B cell (primary cell): ENCODE data around the gene UBA3. TPM values are rescaled to one million over a fixed set of nuclear protein-coding genes. Genes with fewer than 3 reads are reported as not detected.

Source experiments
- ATAC-seq: fragments of 200-7000 bp; cut with Tn5 transposase; one replicate; pipeline ENCODE4 v1.10.0; 2021; ENCODE audit warnings: low read depth, mild to moderate bottlenecking, moderate number of reproducible peaks, moderate library complexity
- CTCF ChIA-PET: fragments of 350-600 bp; sonication (Branson Sonifier 250); formaldehyde crosslinking; loops from one replicate; lab custom pipeline; 2021; ENCODE audit warnings: antibody characterized with exemption, inconsistent platforms; lab: Charles Lee
- POLR2A ChIA-PET: fragments of 350-600 bp; sonication (Branson Sonifier 250); formaldehyde crosslinking; loops from one replicate; lab custom pipeline; 2021; ENCODE audit warnings: antibody characterized with exemption; lab: Charles Lee
- DNase-seq: peaks from one replicate; pipeline ENCODE4 v3.0.0; 2013
- H2AFZ ChIP-seq: 2 replicates; pipeline ENCODE4 v1.6.1; 2012; ENCODE audit warnings: mild to moderate bottlenecking, low read depth, low read length; ENCODE audit not compliant: insufficient read depth, poor library complexity, severe bottlenecking
- H3K27ac ChIP-seq, 2 donors: 1 replicate in 1 of 2; 2 replicates in 1 of 2; pipeline ENCODE4 v1.5.1; 2012 to 2013; ENCODE audit warnings: low read length in 2 of 2, mild to moderate bottlenecking in 2 of 2, moderate library complexity in 1 of 2
- H3K27me3 ChIP-seq, 4 experiments: fragments of 200-600 bp in 1 of 4; sonication (generic) in 1 of 4; replicated peaks in 1 of 4; 1 replicate in 2 of 4; 2 replicates in 2 of 4; pipeline versions ENCODE4 v1.6.1 to v1.7.0; 2013 to 2016; ENCODE audit warnings: low read length in 3 of 4, mild to moderate bottlenecking in 2 of 4, mixed read lengths in 1 of 4, moderate library complexity in 1 of 4; ENCODE audit not compliant: insufficient read depth in 4 of 4, control insufficient read depth in 3 of 4; ENCODE audit errors: control extremely low read depth in 1 of 4
- H3K36me3 ChIP-seq, 2 experiments: replicated peaks in 1 of 2; 1 replicate in 1 of 2; 2 replicates in 1 of 2; pipeline versions ENCODE4 v1.6.1 to v1.7.1; 2013; ENCODE audit warnings: low read length in 1 of 2; ENCODE audit not compliant: insufficient read depth in 2 of 2, control insufficient read depth in 1 of 2; ENCODE audit errors: control extremely low read depth in 1 of 2, extremely low read depth in 1 of 2
- H3K4me1 ChIP-seq, 2 donors: fragments of 200-600 bp in 1 of 2; sonication (generic) in 1 of 2; 1 replicate in 1 of 2; 2 replicates in 1 of 2; pipeline versions ENCODE4 v1.5.1 to v1.6.1; 2013 to 2017; ENCODE audit warnings: low read length in 2 of 2; ENCODE audit not compliant: control insufficient read depth in 2 of 2, insufficient read depth in 2 of 2
- H3K4me2 ChIP-seq: replicated peaks from 2 replicates; pipeline ENCODE3; 2012; ENCODE audit warnings: mild to moderate bottlenecking, low read depth, low read length; ENCODE audit not compliant: poor library complexity, severe bottlenecking
- H3K4me3 ChIP-seq, 5 experiments: fragments of 200-600 bp in 1 of 5; sonication (generic) in 1 of 5; 1 replicate in 3 of 5; 2 replicates in 2 of 5; pipeline versions ENCODE4 v1.5.1 to v1.7.0; 2011 to 2016; ENCODE audit warnings: low read length in 4 of 5, mild to moderate bottlenecking in 4 of 5, low read depth in 2 of 5, control low read depth in 1 of 5, moderate library complexity in 1 of 5; ENCODE audit not compliant: insufficient read depth in 1 of 5; ENCODE audit errors: control extremely low read depth in 1 of 5, extremely low read depth in 1 of 5
- H3K79me2 ChIP-seq: fragments of 200-600 bp; sonication (generic); one replicate; pipeline ENCODE4 v1.6.0; 2016; ENCODE audit warnings: low read length; ENCODE audit not compliant: control insufficient read depth, insufficient read depth
- H3K9ac ChIP-seq: fragments of 200-600 bp; sonication (generic); 2 replicates; pipeline ENCODE4 v1.6.1; 2017; ENCODE audit warnings: mild to moderate bottlenecking, low read length, moderate library complexity
- H3K9me3 ChIP-seq, 3 donors: one replicate each; pipeline versions ENCODE4 v1.6.1 to v1.7.1; 2013; ENCODE audit warnings: low read length in 2 of 3; ENCODE audit not compliant: control insufficient read depth in 2 of 3, insufficient read depth in 1 of 3; ENCODE audit errors: control extremely low read depth in 1 of 3
- H4K20me1 ChIP-seq: 2 replicates; pipeline ENCODE4 v1.6.0; 2012; ENCODE audit warnings: mild to moderate bottlenecking, low read length; ENCODE audit not compliant: insufficient read depth, control insufficient read depth, poor library complexity, severe bottlenecking
- H3K27ac Mint-ChIP-seq: one replicate; pipeline ENCODE4 v1.8.0; 2021; ENCODE audit warnings: mixed read lengths
- H3K27me3 Mint-ChIP-seq: one replicate; pipeline ENCODE4 v1.8.0; 2021; ENCODE audit warnings: mixed read lengths
- H3K4me1 Mint-ChIP-seq: one replicate; pipeline ENCODE4 v1.8.0; 2021; ENCODE audit warnings: mixed read lengths
- H3K4me3 Mint-ChIP-seq: one replicate; pipeline ENCODE4 v1.8.0; 2021; ENCODE audit warnings: mixed read lengths
- H3K9me3 Mint-ChIP-seq: one replicate; pipeline ENCODE4 v1.8.0; 2022; ENCODE audit warnings: mixed read lengths; ENCODE audit not compliant: insufficient read depth
- CTCF ChIP-seq: fragments of 200-600 bp; IDR thresholded peaks from one replicate; pipeline ENCODE4 v1.8.0; 2022; ENCODE audit warnings: antibody characterized with exemption, mild to moderate bottlenecking
- EZH2 ChIP-seq: IDR thresholded peaks from 2 replicates; pipeline ENCODE4 v1.6.1; 2012; ENCODE audit warnings: borderline replicate concordance, low read depth, mild to moderate bottlenecking, moderate library complexity, low read length; ENCODE audit not compliant: insufficient read depth, poor library complexity, severe bottlenecking
- WGBS: methylation state at CpG from one replicate; pipeline ENCODE4 v1.1.5; 2013; ENCODE audit warnings: missing lambda C conversion rate; ENCODE audit not compliant: insufficient coverage; 5-methylcytosine and 5-hydroxymethylcytosine counted together
- intact Hi-C: fragments of 100-400 bp; cut with micrococcal nuclease; formaldehyde crosslinking; loops from one replicate; pipeline ENCODE4 v1.10.0; 2022
- polyA plus RNA-seq: library from polyadenylated mRNA; depleted of rRNA; stranded (reverse); fragments of >200 nt; gene quantifications from 2 replicates; pipeline ENCODE4 v1.2.3, GENCODE V29; 2012
- total RNA-seq, 2 donors: library from RNA; stranded (reverse); fragments of 120-200 nt in 1 of 2; gene quantifications; 1 replicate in 1 of 2; 2 replicates in 1 of 2; pipeline versions ENCODE4 v1.2.3 to v1.2.4, GENCODE V29; 2013 to 2022

The UBA3 gene
- total and polyA plus RNA-seq, 2 donors (not counting 1 experiment from before 2014, with no cell fraction given), result 42.2 to 99.8 TPM

DNA sequence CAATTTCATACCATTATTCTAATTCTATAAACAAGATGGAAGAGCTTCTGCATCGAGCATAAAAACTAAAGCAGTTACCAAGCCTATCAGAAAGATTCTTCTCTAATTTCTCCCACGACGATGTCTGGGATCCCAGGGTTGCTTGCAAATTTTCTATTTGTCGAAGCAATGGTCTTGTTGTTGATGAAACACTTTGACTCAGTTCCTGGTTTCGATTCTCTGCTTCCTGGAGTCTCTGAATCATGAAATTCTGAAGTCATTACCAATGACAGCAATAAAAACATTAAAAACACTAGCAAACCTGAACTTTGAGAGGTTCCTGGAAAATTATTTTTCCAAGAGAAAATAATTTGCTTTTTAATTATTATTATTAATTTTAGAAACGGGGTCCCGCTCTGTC lies 46.7 kb downstream of the UBA3 start:
- H3K9me3 ChIP-seq, result no peaks in the 10 kb centered on the region
- no peaks in the 10 kb centered on the region for H3K27me3 ChIP-seq
- DNase-seq (no peak), ATAC-seq (no peak)
- H3K9ac ChIP-seq, result no peak overlapping the region
- H3K79me2 ChIP-seq, result peaks cover 4% of the 10 kb centered on the region
- peaks cover 10 to 77% of the 10 kb centered on the region in 2 experiments for H3K36me3 ChIP-seq
- WGBS, result 93% methylated on average over 3 of the region's 7 CpGs
- H3K4me3 ChIP-seq, result no peak overlapping the region
- intact Hi-C loops, result no loop called here
- no peaks in the 10 kb centered on the region for H3K4me1 Mint-ChIP-seq
- TF ChIP-seq EZH2 (no peak), CTCF (no peak)
- H4K20me1 ChIP-seq, result peaks cover 6% of the 10 kb centered on the region
- no peaks in the 10 kb centered on the region for H3K27me3 Mint-ChIP-seq
- H3K9me3 Mint-ChIP-seq, result no peaks in the 10 kb centered on the region
- H3K27ac Mint-ChIP-seq, result no peak overlapping the region
- no peaks in the 10 kb centered on the region for H3K4me1 ChIP-seq
- no peak overlapping the region for H3K4me3 Mint-ChIP-seq
- no peak overlapping the region for H3K27ac ChIP-seq
- no peak overlapping the region for H3K4me2 ChIP-seq
- POLR2A ChIA-PET, result no interaction called here
- H2AFZ ChIP-seq, result no peak overlapping the region
- CTCF ChIA-PET, result no interaction called here

GRCh38 chr3:69032737-69033136 lies 47.4 kb downstream of the UBA3 start:
- DNase-seq, result no peak
- no peak overlapping the region for H3K4me2 ChIP-seq
- TF ChIP-seq EZH2, result no peak
- no peak for TF ChIP-seq CTCF
- ChIA-PET POLR2A (no interaction called here), CTCF (no interaction called here)
- no peaks in the 10 kb centered on the region for H3K9me3 ChIP-seq
- no peak overlapping the region for H3K27ac ChIP-seq
- H3K9ac ChIP-seq, result no peak overlapping the region
- no peaks in the 10 kb centered on the region for H3K9me3 Mint-ChIP-seq
- peaks cover 3% of the 10 kb centered on the region for H3K79me2 ChIP-seq
- peaks cover under 1% of the 10 kb centered on the region for H4K20me1 ChIP-seq
- no peak overlapping the region for H3K27ac Mint-ChIP-seq
- no peak overlapping the region for H3K4me3 ChIP-seq
- no peaks in the 10 kb centered on the region for H3K27me3 Mint-ChIP-seq
- peaks cover 10 to 74% of the 10 kb centered on the region in 2 experiments for H3K36me3 ChIP-seq
- no peak overlapping the region for H3K4me3 Mint-ChIP-seq
- H3K4me1 ChIP-seq, result no peaks in the 10 kb centered on the region
- no peak for ATAC-seq
- intact Hi-C loops, result no loop called here
- no peaks in the 10 kb centered on the region for H3K4me1 Mint-ChIP-seq
- no peak overlapping the region for H2AFZ ChIP-seq
- WGBS, result 97% methylated on average over 6 of the region's 9 CpGs
- H3K27me3 ChIP-seq, result no peaks in the 10 kb centered on the region
